WTC11 (cell line): ENCODE data around the gene CLEC20A. TPM values are rescaled to one million over a fixed set of nuclear protein-coding genes. Genes with fewer than 3 reads are reported as not detected.

Experiments
- ATAC-seq: fragments of 200-7000 bp; cut with Tn5 transposase; 2 replicates; pipeline ENCODE4 v1.10.0; 2021; ENCODE audit warnings: mild to moderate bottlenecking, moderate library complexity
- CTCF ChIA-PET: fragments of 300-600 bp; sonication (Branson Sonifier 250); formaldehyde crosslinking; loops from one replicate; lab custom pipeline; 2021; ENCODE audit warnings: antibody characterized with exemption; lab: Charles Lee
- POLR2A ChIA-PET: fragments of 350-600 bp; sonication (Branson Sonifier 250); formaldehyde crosslinking; loops from one replicate; lab custom pipeline; 2021; ENCODE audit warnings: antibody characterized with exemption; lab: Charles Lee
- DNase-seq: peaks from one replicate; pipeline ENCODE4 v3.0.0; 2021; ENCODE audit warnings: low spot score
- H3K27ac Mint-ChIP-seq: 2 replicates; pipeline ENCODE4 v1.8.0; 2021; ENCODE audit warnings: mixed read lengths
- H3K27me3 Mint-ChIP-seq: 2 replicates; pipeline ENCODE4 v1.8.0; 2021; ENCODE audit warnings: low read depth, mild to moderate bottlenecking, moderate library complexity, mixed read lengths
- H3K36me3 Mint-ChIP-seq: 2 replicates; pipeline ENCODE4 v1.8.0; 2021; ENCODE audit warnings: mixed read lengths
- H3K4me1 Mint-ChIP-seq: 2 replicates; pipeline ENCODE4 v1.8.0; 2022; ENCODE audit warnings: mixed read lengths
- H3K4me3 Mint-ChIP-seq: 2 replicates; pipeline ENCODE4 v1.8.0; 2021; ENCODE audit warnings: mild to moderate bottlenecking, moderate library complexity, mixed read lengths
- H3K9me3 Mint-ChIP-seq: 2 replicates; pipeline ENCODE4 v1.8.0; 2021; ENCODE audit warnings: mixed read lengths
- CTCF ChIP-seq: fragments of 200-600 bp; IDR thresholded peaks from 2 replicates; pipeline ENCODE4 v1.8.0; 2022; ENCODE audit warnings: antibody characterized with exemption
- ERG ChIP-seq: fragments of 250-450 bp; sonication (Bioruptor Pico); IDR thresholded peaks from 2 replicates; pipeline ENCODE4 v1.8.0; 2021; ENCODE audit warnings: mild to moderate bottlenecking
- ETV6 ChIP-seq: sonication (generic); formaldehyde crosslinking; IDR thresholded peaks from 2 replicates; pipeline ENCODE4 v1.8.1; 2022; ENCODE audit warnings: mild to moderate bottlenecking, missing genetic modification reagents
- HMGA2 ChIP-seq: fragments of 250-450 bp; sonication (Bioruptor Pico); IDR thresholded peaks from 2 replicates; pipeline ENCODE4 v1.4.0; 2021; ENCODE audit warnings: mild to moderate bottlenecking, moderate library complexity
- MYBL2 ChIP-seq: sonication (generic); formaldehyde crosslinking; IDR thresholded peaks from 2 replicates; pipeline ENCODE4 v1.8.1; 2023; ENCODE audit warnings: mild to moderate bottlenecking, moderate library complexity, missing genetic modification reagents
- NR3C1 ChIP-seq: sonication (generic); formaldehyde crosslinking; conservative IDR thresholded peaks from 2 replicates; pipeline ENCODE4 v1.8.1; 2023; ENCODE audit warnings: low read depth, mild to moderate bottlenecking, missing genetic modification reagents
- RELA ChIP-seq: sonication (generic); formaldehyde crosslinking; IDR thresholded peaks from 2 replicates; pipeline ENCODE4 v1.8.1; 2022; ENCODE audit warnings: missing genetic modification reagents, mild to moderate bottlenecking, borderline replicate concordance
- RORB ChIP-seq: fragments of 250-450 bp; sonication (Bioruptor Pico); IDR thresholded peaks from 2 replicates; pipeline ENCODE4 v1.9.0; 2021; ENCODE audit warnings: mild to moderate bottlenecking
- SP1 ChIP-seq: sonication (generic); formaldehyde crosslinking; conservative IDR thresholded peaks from 2 replicates; pipeline ENCODE4 v1.8.1; 2022; ENCODE audit warnings: missing genetic modification reagents
- TCF7 ChIP-seq: sonication (generic); formaldehyde crosslinking; IDR thresholded peaks from 2 replicates; pipeline ENCODE4 v1.8.0; 2022; ENCODE audit warnings: mild to moderate bottlenecking, low read depth, missing genetic modification reagents, moderate library complexity
- USF2 ChIP-seq: sonication (generic); formaldehyde crosslinking; IDR thresholded peaks from 2 replicates; pipeline ENCODE4 v1.8.1; 2023; ENCODE audit warnings: mild to moderate bottlenecking, missing genetic modification reagents, moderate library complexity
- ZNF121 ChIP-seq: sonication (generic); formaldehyde crosslinking; IDR thresholded peaks from 2 replicates; pipeline ENCODE4 v1.8.0; 2023; ENCODE audit warnings: missing genetic modification reagents
- ZSCAN18 ChIP-seq: fragments of 250-450 bp; sonication (Bioruptor Pico); IDR thresholded peaks from 2 replicates; pipeline ENCODE4 v2.1.2; 2022; ENCODE audit warnings: mild to moderate bottlenecking, moderate library complexity
- total RNA-seq: library from RNA; stranded (reverse); gene quantifications from 3 replicates; pipeline ENCODE4 v1.2.3, GENCODE V29; 2021
- TF ChIP-seq, protein P1 (sequence below): fragments of 250-450 bp; sonication (Bioruptor Pico); IDR thresholded peaks from 2 replicates; pipeline ENCODE4 v1.9.0; 2021; ENCODE audit warnings: moderate library complexity, mild to moderate bottlenecking, inconsistent platforms, borderline replicate concordance
- TF ChIP-seq, protein P2 (sequence below): sonication (generic); formaldehyde crosslinking; IDR thresholded peaks from 2 replicates; pipeline ENCODE4 v1.8.0; 2023; ENCODE audit warnings: missing genetic modification reagents

Gene CLEC20A
- total RNA-seq, 1 experiment from 2014 or later: not detected

DNA sequence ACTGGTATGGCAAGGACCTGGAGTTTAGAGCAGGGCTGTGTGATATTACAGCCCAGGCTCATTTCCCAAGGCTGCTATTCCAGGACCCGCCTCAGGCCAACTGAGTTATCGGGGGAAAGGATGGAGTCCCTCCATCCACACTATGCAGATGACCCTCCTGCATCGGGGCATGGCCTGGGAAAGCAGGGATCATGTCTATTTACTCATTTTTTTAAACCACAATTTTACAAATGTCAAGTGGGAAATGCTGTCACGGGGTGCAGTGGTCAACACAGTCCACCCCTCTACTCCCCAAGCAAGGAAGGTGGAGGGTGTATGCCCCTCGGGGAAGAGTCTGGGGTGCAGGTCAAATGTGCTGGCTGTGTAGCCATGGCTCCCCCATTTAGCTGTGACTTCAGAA lies 6.1 kb upstream of the CLEC20A start (continued):
- no peak for TF ChIP-seq ERG (CRISPR knock-in tag)
- TF ChIP-seq ZSCAN18: no peak
- TF ChIP-seq RORB: no peak
- no peak for TF ChIP-seq MYBL2 (CRISPR knock-in tag)
- no peak for TF ChIP-seq HMGA2 (CRISPR knock-in tag)
- TF ChIP-seq, protein P1, sequence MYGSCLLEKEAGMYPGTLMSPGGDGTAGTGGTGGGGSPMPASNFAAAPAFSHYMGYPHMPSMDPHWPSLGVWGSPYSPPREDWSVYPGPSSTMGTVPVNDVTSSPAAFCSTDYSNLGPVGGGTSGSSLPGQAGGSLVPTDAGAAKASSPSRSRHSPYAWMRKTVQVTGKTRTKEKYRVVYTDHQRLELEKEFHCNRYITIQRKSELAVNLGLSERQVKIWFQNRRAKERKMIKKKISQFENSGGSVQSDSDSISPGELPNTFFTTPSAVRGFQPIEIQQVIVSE (CRISPR knock-in tag): no peak
- no peak for TF ChIP-seq USF2 (CRISPR knock-in tag)
- no peak for TF ChIP-seq ETV6

GRCh38 chr1:178502330-178502714 lies 5.6 kb upstream of the CLEC20A start:
- TF ChIP-seq TCF7: no peak
- TF ChIP-seq, protein P2, sequence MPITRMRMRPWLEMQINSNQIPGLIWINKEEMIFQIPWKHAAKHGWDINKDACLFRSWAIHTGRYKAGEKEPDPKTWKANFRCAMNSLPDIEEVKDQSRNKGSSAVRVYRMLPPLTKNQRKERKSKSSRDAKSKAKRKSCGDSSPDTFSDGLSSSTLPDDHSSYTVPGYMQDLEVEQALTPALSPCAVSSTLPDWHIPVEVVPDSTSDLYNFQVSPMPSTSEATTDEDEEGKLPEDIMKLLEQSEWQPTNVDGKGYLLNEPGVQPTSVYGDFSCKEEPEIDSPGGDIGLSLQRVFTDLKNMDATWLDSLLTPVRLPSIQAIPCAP: no peak
- no peak for TF ChIP-seq NR3C1 (CRISPR knock-in tag)
- DNase-seq: no peak
- Mint-ChIP-seq H3K27me3 (no peaks in the 10 kb centered on the region), H3K4me3 (no peak overlapping the region), H3K27ac (no peak overlapping the region), H3K4me1 (peaks cover 13% of the 10 kb centered on the region), H3K36me3 (no peaks in the 10 kb centered on the region), H3K9me3 (no peaks in the 10 kb centered on the region)
- ChIA-PET POLR2A (no interaction called here), CTCF (interaction anchor here (0.6 to 5.7 kb wide), 42 partner anchors 9 to 500 kb away, joined by 3 to 55 read pairs (median 8); partner anchors contain the start of gene TEX35)
- ATAC-seq: no peak

- peak; percentile 85 for ATAC-seq
- ChIA-PET CTCF (interaction anchor here (0.6 to 5.7 kb wide), 57 partner anchors 9 to 556 kb away, joined by 3 to 55 read pairs (median 5); partner anchors contain the start of genes RASAL2, SEC16B and TEX35), POLR2A (interaction anchor here (1.0 kb wide), 1 partner anchor 159 kb away, joined by 3 read pairs; no protein-coding TSS in a partner anchor)
- TF ChIP-seq ZNF121 (CRISPR knock-in tag) (no peak), SP1 (no peak), RELA (CRISPR knock-in tag) (no peak), CTCF (peak; percentile 97)
- Mint-ChIP-seq H3K9me3 (no peaks in the 10 kb centered on the region), H3K27ac (no peak overlapping the region), H3K36me3 (no peaks in the 10 kb centered on the region), H3K4me1 (peaks cover 13% of the 10 kb centered on the region), H3K4me3 (no peak overlapping the region), H3K27me3 (no peaks in the 10 kb centered on the region)
- peak; percentile 92 for DNase-seq
Observed at GRCh38 chr1:178501705-178502329, 5.1 kb upstream of the CLEC20A start.
